GM23338 (cell line): ENCODE results near the gene PPFIA1.

Source experiments
- CREB1 ChIP-seq: fragments of 250-450 bp; sonication (Bioruptor Pico); IDR thresholded peaks from 2 replicates; pipeline ENCODE4 v1.5.0; 2020; ENCODE audit warnings: low read depth, mild to moderate bottlenecking, moderate library complexity
- EZH2 ChIP-seq: fragments of 200-600 bp; sonication (generic); IDR thresholded peaks from one replicate; pipeline ENCODE4 v1.8.0; 2017; ENCODE audit warnings: antibody characterized with exemption, mild to moderate bottlenecking, low read depth; ENCODE audit not compliant: unreplicated experiment
- EZH2phosphoT487 ChIP-seq: fragments of 200-600 bp; sonication (generic); IDR thresholded peaks from one replicate; pipeline ENCODE4 v1.8.1; 2018; ENCODE audit warnings: antibody characterized with exemption; ENCODE audit not compliant: unreplicated experiment
- JUNB ChIP-seq: IDR thresholded peaks from one replicate; pipeline ENCODE4 v1.6.1; 2016; ENCODE audit warnings: antibody characterized with exemption; ENCODE audit not compliant: unreplicated experiment
- NANOG ChIP-seq: IDR thresholded peaks from 2 replicates; pipeline ENCODE4 v1.6.1; 2016; ENCODE audit warnings: antibody characterized with exemption, borderline replicate concordance
- POLR2AphosphoS5 ChIP-seq: IDR thresholded peaks from 2 replicates; pipeline ENCODE4 v1.6.1; 2016; ENCODE audit warnings: antibody characterized with exemption, low read depth
- STAT1 ChIP-seq: IDR thresholded peaks from one replicate; pipeline ENCODE4 v1.6.1; 2016; ENCODE audit warnings: antibody characterized with exemption; ENCODE audit not compliant: unreplicated experiment
- ZNF114 ChIP-seq: fragments of 250-450 bp; sonication (Bioruptor Pico); IDR thresholded peaks from 2 replicates; pipeline ENCODE4 v1.5.0; 2020; ENCODE audit warnings: mild to moderate bottlenecking, moderate library complexity
- ZNF331 ChIP-seq: fragments of 250-450 bp; sonication (Bioruptor Pico); IDR thresholded peaks from 2 replicates; pipeline ENCODE4 v1.5.0; 2020; ENCODE audit warnings: low read depth, mild to moderate bottlenecking, moderate library complexity
- TF ChIP-seq, protein P1 (sequence below), 2 experiments: fragments of 200-600 bp in 1 of 2; sonication (generic) in 1 of 2; conservative IDR thresholded peaks; 2 replicates each; pipeline versions ENCODE4 v1.5.1 to v1.6.1; 2016 to 2017; ENCODE audit warnings: antibody characterized with exemption in 2 of 2, low read depth in 2 of 2, mild to moderate bottlenecking in 2 of 2, moderate library complexity in 1 of 2
- TF ChIP-seq, protein P2 (sequence below): IDR thresholded peaks from one replicate; pipeline ENCODE4 v1.6.1; 2018; ENCODE audit warnings: antibody characterized with exemption; ENCODE audit not compliant: unreplicated experiment
- TF ChIP-seq, protein P3 (sequence below): IDR thresholded peaks from 2 replicates; pipeline ENCODE4 v1.6.1; 2016; ENCODE audit warnings: antibody characterized with exemption

DNA sequence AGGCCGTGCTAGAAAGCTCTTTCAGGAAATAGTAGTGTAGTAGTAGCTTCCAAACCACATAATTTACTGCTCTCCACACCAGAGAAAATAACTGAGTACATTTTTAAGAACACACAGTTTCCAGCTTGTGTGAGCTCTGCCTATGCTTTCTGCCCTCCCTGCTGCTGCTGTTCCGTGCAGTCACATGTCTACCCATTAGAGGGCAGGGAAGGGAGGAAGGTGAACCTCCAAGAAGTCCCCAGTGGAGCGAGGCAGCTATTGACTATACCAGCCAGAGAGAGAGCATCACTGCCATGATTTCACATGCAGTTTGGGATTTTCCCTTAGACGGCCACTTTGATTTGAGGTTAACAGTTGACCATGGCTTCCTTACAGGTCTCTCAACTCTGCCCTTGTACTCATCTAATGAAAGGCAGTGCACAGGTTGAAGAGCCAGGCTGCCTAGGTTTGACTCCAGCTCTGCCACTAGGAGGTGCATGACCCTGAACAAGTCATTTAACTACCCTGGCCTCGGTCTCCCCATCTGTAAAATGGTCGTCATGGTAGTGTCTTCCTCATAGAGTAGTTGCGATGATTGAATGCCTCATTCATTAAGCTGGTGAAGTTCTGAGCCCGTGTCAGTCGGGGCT lies 108.1 kb downstream of the PPFIA1 start:
- TF ChIP-seq, protein P1, sequence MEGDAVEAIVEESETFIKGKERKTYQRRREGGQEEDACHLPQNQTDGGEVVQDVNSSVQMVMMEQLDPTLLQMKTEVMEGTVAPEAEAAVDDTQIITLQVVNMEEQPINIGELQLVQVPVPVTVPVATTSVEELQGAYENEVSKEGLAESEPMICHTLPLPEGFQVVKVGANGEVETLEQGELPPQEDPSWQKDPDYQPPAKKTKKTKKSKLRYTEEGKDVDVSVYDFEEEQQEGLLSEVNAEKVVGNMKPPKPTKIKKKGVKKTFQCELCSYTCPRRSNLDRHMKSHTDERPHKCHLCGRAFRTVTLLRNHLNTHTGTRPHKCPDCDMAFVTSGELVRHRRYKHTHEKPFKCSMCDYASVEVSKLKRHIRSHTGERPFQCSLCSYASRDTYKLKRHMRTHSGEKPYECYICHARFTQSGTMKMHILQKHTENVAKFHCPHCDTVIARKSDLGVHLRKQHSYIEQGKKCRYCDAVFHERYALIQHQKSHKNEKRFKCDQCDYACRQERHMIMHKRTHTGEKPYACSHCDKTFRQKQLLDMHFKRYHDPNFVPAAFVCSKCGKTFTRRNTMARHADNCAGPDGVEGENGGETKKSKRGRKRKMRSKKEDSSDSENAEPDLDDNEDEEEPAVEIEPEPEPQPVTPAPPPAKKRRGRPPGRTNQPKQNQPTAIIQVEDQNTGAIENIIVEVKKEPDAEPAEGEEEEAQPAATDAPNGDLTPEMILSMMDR (conservative IDR thresholded peaks at IDR 0.05; ENCODE audit: low read depth in 2 of 2): peak; percentile 37 to 42
- no peak for TF ChIP-seq EZH2
- TF ChIP-seq, protein P2, sequence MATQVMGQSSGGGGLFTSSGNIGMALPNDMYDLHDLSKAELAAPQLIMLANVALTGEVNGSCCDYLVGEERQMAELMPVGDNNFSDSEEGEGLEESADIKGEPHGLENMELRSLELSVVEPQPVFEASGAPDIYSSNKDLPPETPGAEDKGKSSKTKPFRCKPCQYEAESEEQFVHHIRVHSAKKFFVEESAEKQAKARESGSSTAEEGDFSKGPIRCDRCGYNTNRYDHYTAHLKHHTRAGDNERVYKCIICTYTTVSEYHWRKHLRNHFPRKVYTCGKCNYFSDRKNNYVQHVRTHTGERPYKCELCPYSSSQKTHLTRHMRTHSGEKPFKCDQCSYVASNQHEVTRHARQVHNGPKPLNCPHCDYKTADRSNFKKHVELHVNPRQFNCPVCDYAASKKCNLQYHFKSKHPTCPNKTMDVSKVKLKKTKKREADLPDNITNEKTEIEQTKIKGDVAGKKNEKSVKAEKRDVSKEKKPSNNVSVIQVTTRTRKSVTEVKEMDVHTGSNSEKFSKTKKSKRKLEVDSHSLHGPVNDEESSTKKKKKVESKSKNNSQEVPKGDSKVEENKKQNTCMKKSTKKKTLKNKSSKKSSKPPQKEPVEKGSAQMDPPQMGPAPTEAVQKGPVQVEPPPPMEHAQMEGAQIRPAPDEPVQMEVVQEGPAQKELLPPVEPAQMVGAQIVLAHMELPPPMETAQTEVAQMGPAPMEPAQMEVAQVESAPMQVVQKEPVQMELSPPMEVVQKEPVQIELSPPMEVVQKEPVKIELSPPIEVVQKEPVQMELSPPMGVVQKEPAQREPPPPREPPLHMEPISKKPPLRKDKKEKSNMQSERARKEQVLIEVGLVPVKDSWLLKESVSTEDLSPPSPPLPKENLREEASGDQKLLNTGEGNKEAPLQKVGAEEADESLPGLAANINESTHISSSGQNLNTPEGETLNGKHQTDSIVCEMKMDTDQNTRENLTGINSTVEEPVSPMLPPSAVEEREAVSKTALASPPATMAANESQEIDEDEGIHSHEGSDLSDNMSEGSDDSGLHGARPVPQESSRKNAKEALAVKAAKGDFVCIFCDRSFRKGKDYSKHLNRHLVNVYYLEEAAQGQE: no peak
- no peak for TF ChIP-seq POLR2AphosphoS5
- no peak for TF ChIP-seq EZH2phosphoT487
- no peak for TF ChIP-seq ZNF114 (CRISPR knock-in tag)
- TF ChIP-seq JUNB: no peak
- TF ChIP-seq ZNF331 (CRISPR knock-in tag): no peak
- TF ChIP-seq, protein P3, sequence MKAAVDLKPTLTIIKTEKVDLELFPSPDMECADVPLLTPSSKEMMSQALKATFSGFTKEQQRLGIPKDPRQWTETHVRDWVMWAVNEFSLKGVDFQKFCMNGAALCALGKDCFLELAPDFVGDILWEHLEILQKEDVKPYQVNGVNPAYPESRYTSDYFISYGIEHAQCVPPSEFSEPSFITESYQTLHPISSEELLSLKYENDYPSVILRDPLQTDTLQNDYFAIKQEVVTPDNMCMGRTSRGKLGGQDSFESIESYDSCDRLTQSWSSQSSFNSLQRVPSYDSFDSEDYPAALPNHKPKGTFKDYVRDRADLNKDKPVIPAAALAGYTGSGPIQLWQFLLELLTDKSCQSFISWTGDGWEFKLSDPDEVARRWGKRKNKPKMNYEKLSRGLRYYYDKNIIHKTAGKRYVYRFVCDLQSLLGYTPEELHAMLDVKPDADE: no peak
- TF ChIP-seq CREB1 (CRISPR knock-in tag): no peak
- no peak for TF ChIP-seq NANOG
- no peak for TF ChIP-seq STAT1
